PC-9 (cell line): ENCODE data around the gene STARD7.

Experiments used
- EZH2 ChIP-seq: fragments of 200-600 bp; sonication (generic); IDR thresholded peaks from 2 replicates; pipeline ENCODE4 v1.8.0; 2017; ENCODE audit warnings: antibody characterized with exemption, low read depth
- TF ChIP-seq, protein P1 (sequence below): fragments of 200-600 bp; sonication (generic); conservative IDR thresholded peaks from 2 replicates; pipeline ENCODE4 v1.6.1; 2017; ENCODE audit warnings: mixed run types, antibody characterized with exemption, mild to moderate bottlenecking, moderate library complexity

DNA sequence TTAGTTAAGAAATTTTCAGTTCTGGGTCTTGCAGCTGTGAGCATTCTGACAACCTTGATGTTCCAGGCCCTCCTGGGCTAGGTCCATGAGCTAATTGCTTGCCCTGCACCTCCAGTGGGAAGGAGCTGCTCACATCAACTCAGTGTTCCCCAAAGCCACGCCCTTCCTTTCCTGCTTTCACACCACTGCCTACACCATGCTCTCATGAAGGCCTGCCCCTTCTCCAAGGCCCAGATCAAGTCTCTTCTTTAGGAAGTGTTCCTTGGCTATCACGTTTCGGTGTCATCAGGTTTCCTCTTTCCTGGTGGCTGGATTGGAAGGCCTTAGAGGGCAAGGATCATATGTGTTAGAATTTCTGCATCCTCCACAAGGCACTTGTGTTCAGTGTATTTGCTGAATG is 38.4 kb upstream of the STARD7 start:
- TF ChIP-seq, protein P1, sequence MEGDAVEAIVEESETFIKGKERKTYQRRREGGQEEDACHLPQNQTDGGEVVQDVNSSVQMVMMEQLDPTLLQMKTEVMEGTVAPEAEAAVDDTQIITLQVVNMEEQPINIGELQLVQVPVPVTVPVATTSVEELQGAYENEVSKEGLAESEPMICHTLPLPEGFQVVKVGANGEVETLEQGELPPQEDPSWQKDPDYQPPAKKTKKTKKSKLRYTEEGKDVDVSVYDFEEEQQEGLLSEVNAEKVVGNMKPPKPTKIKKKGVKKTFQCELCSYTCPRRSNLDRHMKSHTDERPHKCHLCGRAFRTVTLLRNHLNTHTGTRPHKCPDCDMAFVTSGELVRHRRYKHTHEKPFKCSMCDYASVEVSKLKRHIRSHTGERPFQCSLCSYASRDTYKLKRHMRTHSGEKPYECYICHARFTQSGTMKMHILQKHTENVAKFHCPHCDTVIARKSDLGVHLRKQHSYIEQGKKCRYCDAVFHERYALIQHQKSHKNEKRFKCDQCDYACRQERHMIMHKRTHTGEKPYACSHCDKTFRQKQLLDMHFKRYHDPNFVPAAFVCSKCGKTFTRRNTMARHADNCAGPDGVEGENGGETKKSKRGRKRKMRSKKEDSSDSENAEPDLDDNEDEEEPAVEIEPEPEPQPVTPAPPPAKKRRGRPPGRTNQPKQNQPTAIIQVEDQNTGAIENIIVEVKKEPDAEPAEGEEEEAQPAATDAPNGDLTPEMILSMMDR: no peak
- no peak for TF ChIP-seq EZH2
